ENCODE measurements around the gene MRPL4.
A peak's percentile ranks its signal among the peaks of the same experiment; 100 is the strongest.

MRPL4 gene

GRCh38 chr19:10217085-10217484 is 34.9 kb upstream of the MRPL4 start:
- H3K9me2 ChIP-seq (replicated peaks; ENCODE audit: low read depth, low read length): no peaks in the 10 kb centered on the region
- H3K4me1 ChIP-seq (ENCODE audit: insufficient read depth, low read length, poor library complexity, severe bottlenecking): peaks cover 3% of the 10 kb centered on the region
- no peak overlapping the region for H3K4me2 ChIP-seq (ENCODE audit: low read depth, low read length, poor library complexity, severe bottlenecking)
- TF ChIP-seq, protein P1, sequence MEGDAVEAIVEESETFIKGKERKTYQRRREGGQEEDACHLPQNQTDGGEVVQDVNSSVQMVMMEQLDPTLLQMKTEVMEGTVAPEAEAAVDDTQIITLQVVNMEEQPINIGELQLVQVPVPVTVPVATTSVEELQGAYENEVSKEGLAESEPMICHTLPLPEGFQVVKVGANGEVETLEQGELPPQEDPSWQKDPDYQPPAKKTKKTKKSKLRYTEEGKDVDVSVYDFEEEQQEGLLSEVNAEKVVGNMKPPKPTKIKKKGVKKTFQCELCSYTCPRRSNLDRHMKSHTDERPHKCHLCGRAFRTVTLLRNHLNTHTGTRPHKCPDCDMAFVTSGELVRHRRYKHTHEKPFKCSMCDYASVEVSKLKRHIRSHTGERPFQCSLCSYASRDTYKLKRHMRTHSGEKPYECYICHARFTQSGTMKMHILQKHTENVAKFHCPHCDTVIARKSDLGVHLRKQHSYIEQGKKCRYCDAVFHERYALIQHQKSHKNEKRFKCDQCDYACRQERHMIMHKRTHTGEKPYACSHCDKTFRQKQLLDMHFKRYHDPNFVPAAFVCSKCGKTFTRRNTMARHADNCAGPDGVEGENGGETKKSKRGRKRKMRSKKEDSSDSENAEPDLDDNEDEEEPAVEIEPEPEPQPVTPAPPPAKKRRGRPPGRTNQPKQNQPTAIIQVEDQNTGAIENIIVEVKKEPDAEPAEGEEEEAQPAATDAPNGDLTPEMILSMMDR (conservative IDR thresholded peaks at IDR 0.05; ENCODE audit: low read length): no peak
- TF ChIP-seq EZH2phosphoT487 (IDR thresholded peaks at IDR 0.05; ENCODE audit: borderline replicate concordance): no peak
- no peak overlapping the region for H3K4me3 ChIP-seq (ENCODE audit: low read length, poor library complexity, severe bottlenecking)
- H3F3A ChIP-seq (ENCODE audit: low read depth): no peaks in the 10 kb centered on the region
- H3K9ac ChIP-seq (ENCODE audit: low read depth, low read length, poor library complexity, severe bottlenecking): no peak overlapping the region
- H3K79me2 ChIP-seq (ENCODE audit: insufficient read depth, low read length): no peaks in the 10 kb centered on the region
- no peaks in the 10 kb centered on the region for H3K27me3 ChIP-seq (ENCODE audit: insufficient read depth, low read length, poor library complexity, severe bottlenecking)
- H4K20me1 ChIP-seq (ENCODE audit: insufficient read depth, low read length, poor library complexity, severe bottlenecking): no peaks in the 10 kb centered on the region
- no peaks in the 10 kb centered on the region for H3K9me3 ChIP-seq (ENCODE audit: insufficient read depth, low read depth, low read length)
- no peaks in the 10 kb centered on the region for H3K36me3 ChIP-seq (ENCODE audit: insufficient read depth, low read length)
- no peak overlapping the region for H2AFZ ChIP-seq (ENCODE audit: low read length)

GRCh38 chr19:10219678-10220077 is 32.3 kb upstream of the MRPL4 start:
- no peaks in the 10 kb centered on the region for H3K9me3 ChIP-seq (ENCODE audit: insufficient read depth, low read depth, low read length)
- no peak overlapping the region for H3K4me3 ChIP-seq (ENCODE audit: low read length, poor library complexity, severe bottlenecking)
- no peak overlapping the region for H3K4me2 ChIP-seq (ENCODE audit: low read depth, low read length, poor library complexity, severe bottlenecking)
- no peaks in the 10 kb centered on the region for H3F3A ChIP-seq (ENCODE audit: low read depth)
- H3K4me1 ChIP-seq (ENCODE audit: insufficient read depth, low read length, poor library complexity, severe bottlenecking): no peaks in the 10 kb centered on the region
- no peaks in the 10 kb centered on the region for H3K79me2 ChIP-seq (ENCODE audit: insufficient read depth, low read length)
- no peak overlapping the region for H2AFZ ChIP-seq (ENCODE audit: low read length)
- no peaks in the 10 kb centered on the region for H3K36me3 ChIP-seq (ENCODE audit: insufficient read depth, low read length)
- no peak for TF ChIP-seq EZH2phosphoT487 (IDR thresholded peaks at IDR 0.05; ENCODE audit: borderline replicate concordance)
- TF ChIP-seq, protein P1 (conservative IDR thresholded peaks at IDR 0.05; ENCODE audit: low read length): peak; percentile 52
- no peak overlapping the region for H3K9ac ChIP-seq (ENCODE audit: low read depth, low read length, poor library complexity, severe bottlenecking)
- H3K9me2 ChIP-seq (replicated peaks; ENCODE audit: low read depth, low read length): no peaks in the 10 kb centered on the region
- H4K20me1 ChIP-seq (ENCODE audit: insufficient read depth, low read length, poor library complexity, severe bottlenecking): no peaks in the 10 kb centered on the region
- H3K27me3 ChIP-seq (ENCODE audit: insufficient read depth, low read length, poor library complexity, severe bottlenecking): no peaks in the 10 kb centered on the region

DNA sequence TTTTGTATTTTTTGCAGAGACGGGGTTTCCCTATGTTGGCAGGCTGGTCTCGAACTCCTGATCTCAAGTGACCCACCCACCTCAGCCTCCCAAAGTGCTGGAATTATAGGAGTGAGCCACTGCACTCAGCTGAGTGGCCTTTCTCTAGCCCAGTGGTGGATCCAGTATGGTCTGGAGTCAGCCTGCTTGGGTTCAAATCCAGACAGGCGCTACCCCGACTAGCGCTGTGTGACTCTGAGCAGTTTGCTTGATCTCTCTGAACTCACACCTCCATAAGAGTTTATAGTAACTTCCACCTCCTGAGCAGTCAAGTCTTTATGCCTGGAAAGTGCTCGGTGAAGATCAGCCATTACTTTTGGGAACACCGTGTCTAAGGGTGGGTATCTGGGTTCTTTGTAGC is 31.3 kb upstream of the MRPL4 start:
- Histone ChIP-seq H3F3A (ENCODE audit: low read depth) (no peaks in the 10 kb centered on the region), H3K4me2 (ENCODE audit: low read depth, low read length, poor library complexity, severe bottlenecking) (no peak overlapping the region), H3K9ac (ENCODE audit: low read depth, low read length, poor library complexity, severe bottlenecking) (no peak overlapping the region), H3K27me3 (ENCODE audit: insufficient read depth, low read length, poor library complexity, severe bottlenecking) (no peaks in the 10 kb centered on the region), H3K4me3 (ENCODE audit: low read length, poor library complexity, severe bottlenecking) (no peak overlapping the region), H3K36me3 (ENCODE audit: insufficient read depth, low read length) (no peaks in the 10 kb centered on the region), H4K20me1 (ENCODE audit: insufficient read depth, low read length, poor library complexity, severe bottlenecking) (no peaks in the 10 kb centered on the region), H3K9me2 (replicated peaks; ENCODE audit: low read depth, low read length) (no peaks in the 10 kb centered on the region), H3K9me3 (ENCODE audit: insufficient read depth, low read depth, low read length) (no peaks in the 10 kb centered on the region), H3K79me2 (ENCODE audit: insufficient read depth, low read length) (no peaks in the 10 kb centered on the region), H3K4me1 (ENCODE audit: insufficient read depth, low read length, poor library complexity, severe bottlenecking) (no peaks in the 10 kb centered on the region), H2AFZ (ENCODE audit: low read length) (no peak overlapping the region)
- TF ChIP-seq EZH2phosphoT487 (IDR thresholded peaks at IDR 0.05; ENCODE audit: borderline replicate concordance): no peak
- TF ChIP-seq, protein P1 (conservative IDR thresholded peaks at IDR 0.05; ENCODE audit: low read length): no peak
